Colonic mucosa (tissue), 4 donors: ENCODE data around the gene CBLC. TPM values are rescaled to one million over a fixed set of nuclear protein-coding genes. Genes with fewer than 3 reads are reported as not detected.

Source experiments
- DNase-seq: peaks from one replicate; pipeline ENCODE4 v3.0.0-alpha.2; 2020
- H3K27ac ChIP-seq: fragments of 200-600 bp; one replicate; pipeline ENCODE4 v1.8.0; 2021
- H3K27me3 ChIP-seq: fragments of 200-600 bp; one replicate; pipeline ENCODE4 v1.8.0; 2021
- H3K36me3 ChIP-seq: fragments of 200-600 bp; one replicate; pipeline ENCODE4 v1.8.0; 2021
- H3K4me1 ChIP-seq: fragments of 200-600 bp; one replicate; pipeline ENCODE4 v1.8.0; 2021; ENCODE audit warnings: mild to moderate bottlenecking
- H3K4me3 ChIP-seq: fragments of 200-600 bp; one replicate; pipeline ENCODE4 v1.8.0; 2021
- H3K9ac ChIP-seq, 2 donors: one replicate each; pipeline ENCODE4 v1.7.0; 2013; ENCODE audit warnings: control low read depth in 2 of 2, low read depth in 2 of 2, low read length in 2 of 2
- H3K9me3 ChIP-seq: fragments of 200-600 bp; one replicate; pipeline ENCODE4 v1.8.0; 2021
- intact Hi-C: fragments of 100-400 bp; cut with DNase I; formaldehyde crosslinking; loops from one replicate; pipeline ENCODE4 v1.14.1; 2022
- total RNA-seq, 2 donors: library from RNA; stranded (reverse); fragmentation: NEBNext Ultra II Directional in 1 of 2; extraction: Animal tissue kit (Norgen Biotek cat#: 25700) in 1 of 2; gene quantifications; one replicate each; pipeline ENCODE4 v1.2.1, GENCODE V29; 2021
- TF ChIP-seq, protein P1 (sequence below): fragments of 200-600 bp; IDR thresholded peaks from one replicate; pipeline ENCODE4 v1.8.0; 2022; ENCODE audit warnings: antibody characterized with exemption, mild to moderate bottlenecking
- donor health status: healthy.
- donor health status: DM: no; HTN: no; CAD: no.
- donor health status: DM: no; HTN: no; CAD: no.

CBLC gene
- total RNA-seq, 2 donors from 2014 or later, result 65.6 to 78.0 TPM

DNA sequence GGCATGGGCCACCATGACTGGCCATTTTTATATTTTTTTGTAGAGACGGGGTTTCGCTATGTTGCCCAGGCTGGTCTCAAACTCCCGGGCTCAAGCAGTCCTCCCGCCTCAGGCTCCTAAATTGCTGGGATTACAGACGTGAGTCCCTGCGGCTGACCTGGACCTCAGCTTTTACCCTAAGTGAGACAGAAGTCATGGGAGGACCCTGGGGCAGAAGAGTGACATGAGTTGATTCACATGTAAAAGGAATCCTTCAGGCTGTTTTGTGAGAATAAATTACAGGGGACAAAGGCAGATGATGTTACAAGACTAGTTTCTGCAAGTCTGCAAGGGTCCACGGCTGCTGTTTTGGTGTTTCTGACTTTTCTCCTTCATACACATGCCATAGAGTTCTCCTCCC is 28.6 kb downstream of the CBLC start:
- Histone ChIP-seq H3K9me3 (no peaks in the 10 kb centered on the region), H3K27ac (no peak overlapping the region), H3K27me3 (no peaks in the 10 kb centered on the region), H3K36me3 (no peaks in the 10 kb centered on the region), H3K9ac (no peak overlapping the region), H3K4me3 (no peak overlapping the region), H3K4me1 (peaks cover 10% of the 10 kb centered on the region)
- intact Hi-C loops, result no loop called here
- TF ChIP-seq, protein P1, sequence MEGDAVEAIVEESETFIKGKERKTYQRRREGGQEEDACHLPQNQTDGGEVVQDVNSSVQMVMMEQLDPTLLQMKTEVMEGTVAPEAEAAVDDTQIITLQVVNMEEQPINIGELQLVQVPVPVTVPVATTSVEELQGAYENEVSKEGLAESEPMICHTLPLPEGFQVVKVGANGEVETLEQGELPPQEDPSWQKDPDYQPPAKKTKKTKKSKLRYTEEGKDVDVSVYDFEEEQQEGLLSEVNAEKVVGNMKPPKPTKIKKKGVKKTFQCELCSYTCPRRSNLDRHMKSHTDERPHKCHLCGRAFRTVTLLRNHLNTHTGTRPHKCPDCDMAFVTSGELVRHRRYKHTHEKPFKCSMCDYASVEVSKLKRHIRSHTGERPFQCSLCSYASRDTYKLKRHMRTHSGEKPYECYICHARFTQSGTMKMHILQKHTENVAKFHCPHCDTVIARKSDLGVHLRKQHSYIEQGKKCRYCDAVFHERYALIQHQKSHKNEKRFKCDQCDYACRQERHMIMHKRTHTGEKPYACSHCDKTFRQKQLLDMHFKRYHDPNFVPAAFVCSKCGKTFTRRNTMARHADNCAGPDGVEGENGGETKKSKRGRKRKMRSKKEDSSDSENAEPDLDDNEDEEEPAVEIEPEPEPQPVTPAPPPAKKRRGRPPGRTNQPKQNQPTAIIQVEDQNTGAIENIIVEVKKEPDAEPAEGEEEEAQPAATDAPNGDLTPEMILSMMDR, result no peak
- no peak for DNase-seq

DNA sequence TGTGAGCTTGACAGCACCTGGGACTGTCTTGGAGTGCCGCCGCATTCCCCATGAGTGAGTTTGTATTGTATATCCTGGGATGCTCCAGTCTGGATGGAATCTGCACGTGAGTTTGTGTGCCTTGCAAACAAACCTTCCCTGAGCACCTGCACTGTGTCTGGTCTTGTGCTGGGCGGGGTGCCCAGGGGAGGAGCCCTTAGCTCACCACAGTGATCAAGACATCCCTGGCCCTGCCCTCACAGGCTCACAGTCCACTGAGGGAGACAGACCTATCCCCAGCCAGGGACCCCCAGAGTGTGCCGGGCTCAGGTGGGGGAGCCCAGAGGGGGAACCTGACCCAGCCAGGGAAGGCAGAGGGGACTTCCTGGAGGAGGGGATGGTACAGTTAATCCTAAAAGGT is 29.5 kb downstream of the CBLC start:
- Histone ChIP-seq H3K27ac (no peak overlapping the region), H3K9ac (no peak overlapping the region), H3K9me3 (no peaks in the 10 kb centered on the region), H3K4me3 (no peak overlapping the region), H3K36me3 (no peaks in the 10 kb centered on the region), H3K4me1 (peaks cover 10% of the 10 kb centered on the region), H3K27me3 (no peaks in the 10 kb centered on the region)
- TF ChIP-seq, protein P1, result no peak
- intact Hi-C loops, result no loop called here
- peak; percentile 80 for DNase-seq

DNA sequence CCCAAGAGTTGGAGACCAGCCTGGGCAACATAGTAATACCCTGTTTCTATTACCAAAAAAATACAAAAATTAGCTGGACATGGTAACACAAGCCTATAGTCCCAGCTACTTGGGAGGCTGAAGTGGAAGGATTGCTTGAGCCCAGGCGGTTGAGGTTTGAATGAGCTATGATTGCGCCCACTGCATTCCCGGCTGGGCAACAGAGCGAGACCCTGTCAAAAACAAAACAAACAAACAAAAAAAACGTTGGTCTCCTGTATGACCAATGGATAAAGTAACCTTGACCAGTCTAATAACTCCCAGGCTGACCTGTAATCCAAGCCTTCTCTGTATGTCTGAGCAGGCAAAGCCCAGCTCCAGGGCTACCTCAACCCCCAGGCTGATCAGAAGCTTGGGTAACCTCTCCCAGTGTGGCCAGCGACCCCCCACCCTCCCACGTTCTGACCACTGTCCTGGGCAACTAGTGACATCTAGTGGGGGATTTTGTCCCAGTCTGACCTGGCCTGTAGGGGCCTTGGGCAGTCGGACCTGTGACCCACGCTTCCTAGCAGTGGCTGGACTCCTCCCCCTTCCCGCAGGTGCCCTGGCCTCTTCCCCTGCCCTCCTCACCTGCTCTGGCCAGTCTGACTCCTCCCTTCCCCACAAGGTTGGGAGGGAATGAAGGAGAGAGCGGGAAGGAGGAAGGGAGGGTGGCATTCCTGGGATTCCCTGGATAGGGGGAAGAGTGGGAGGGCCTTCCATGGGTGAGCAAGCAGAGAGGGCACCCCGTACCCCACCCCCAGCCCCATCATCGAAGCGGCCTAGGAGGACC is 30.2 kb downstream of the CBLC start:
- H3K27ac ChIP-seq, result no peak overlapping the region
- DNase-seq, result peak; percentile 46
- TF ChIP-seq, protein P1, result peak; percentile 22
- H3K27me3 ChIP-seq, result no peaks in the 10 kb centered on the region
- H3K4me1 ChIP-seq, result peaks cover 10% of the 10 kb centered on the region
- no peaks in the 10 kb centered on the region for H3K9me3 ChIP-seq
- no peaks in the 10 kb centered on the region for H3K36me3 ChIP-seq
- intact Hi-C loops, result no loop called here
- H3K4me3 ChIP-seq, result no peak overlapping the region
- peak overlapping the region; percentile 43 to 58 for H3K9ac ChIP-seq

DNA sequence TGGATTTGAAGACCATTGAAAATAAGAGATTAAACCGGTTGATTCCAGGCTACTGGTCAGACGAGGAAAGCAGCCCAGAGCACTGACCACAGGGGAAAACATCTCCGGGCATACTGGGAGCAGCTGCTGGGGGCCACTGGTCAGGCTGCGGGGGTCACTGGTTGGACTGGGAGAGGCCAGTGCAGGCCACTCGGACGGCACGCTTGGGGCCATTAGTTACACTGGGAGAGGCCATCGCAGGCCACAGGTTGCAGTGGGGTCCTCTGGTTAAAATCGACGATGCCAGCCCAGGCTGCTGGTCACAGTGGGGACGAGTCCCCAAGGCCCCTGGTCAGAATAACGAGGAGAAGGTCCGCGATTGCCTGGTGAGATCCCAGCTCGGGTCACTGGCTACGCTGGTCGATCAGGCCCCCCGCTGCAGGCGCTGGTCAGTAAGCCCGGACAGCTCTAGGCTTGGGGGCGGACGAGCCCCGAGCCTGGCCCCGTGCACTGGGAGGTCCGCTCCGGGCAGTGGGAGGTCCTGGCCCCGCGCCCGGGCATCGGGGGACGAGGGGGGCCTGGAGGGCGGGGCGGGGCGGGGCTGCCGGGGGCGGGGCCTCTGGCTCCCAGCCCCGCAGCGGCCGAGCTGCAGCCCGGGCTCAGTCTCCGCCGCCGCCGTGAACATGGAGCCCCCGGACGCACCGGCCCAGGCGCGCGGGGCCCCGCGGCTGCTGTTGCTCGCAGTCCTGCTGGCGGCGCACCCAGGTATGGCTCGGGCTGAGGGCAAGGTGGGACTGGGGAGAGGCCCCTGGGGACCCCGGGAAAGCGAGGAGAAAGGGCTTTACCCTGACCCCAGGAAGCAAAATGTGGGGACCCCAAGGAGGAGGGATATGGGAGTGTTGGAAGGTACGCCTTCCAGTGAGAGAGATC is 31.0 kb downstream of the CBLC start, which contains the start of gene BCAM:
Gene BCAM, plus strand, starts transcription at position 641 of the 909 bp plus-strand sequence. Its CDS starts 22 bp downstream, at position 663.
- TF ChIP-seq, protein P1, result no peak
- Histone ChIP-seq H3K4me1 (peaks cover 10% of the 10 kb centered on the region), H3K27ac (no peak within 1 kb of the TSS), H3K27me3 (no peaks in the 10 kb centered on the region), H3K9me3 (no peaks in the 10 kb centered on the region), H3K9ac (peak within 1 kb of the TSS; percentile 63 to 69), H3K36me3 (no peaks in the 10 kb centered on the region), H3K4me3 (peak within 1 kb of the TSS; percentile 40)
- DNase-seq, result peak; percentile 68
- intact Hi-C loops, result no loop called here

DNA sequence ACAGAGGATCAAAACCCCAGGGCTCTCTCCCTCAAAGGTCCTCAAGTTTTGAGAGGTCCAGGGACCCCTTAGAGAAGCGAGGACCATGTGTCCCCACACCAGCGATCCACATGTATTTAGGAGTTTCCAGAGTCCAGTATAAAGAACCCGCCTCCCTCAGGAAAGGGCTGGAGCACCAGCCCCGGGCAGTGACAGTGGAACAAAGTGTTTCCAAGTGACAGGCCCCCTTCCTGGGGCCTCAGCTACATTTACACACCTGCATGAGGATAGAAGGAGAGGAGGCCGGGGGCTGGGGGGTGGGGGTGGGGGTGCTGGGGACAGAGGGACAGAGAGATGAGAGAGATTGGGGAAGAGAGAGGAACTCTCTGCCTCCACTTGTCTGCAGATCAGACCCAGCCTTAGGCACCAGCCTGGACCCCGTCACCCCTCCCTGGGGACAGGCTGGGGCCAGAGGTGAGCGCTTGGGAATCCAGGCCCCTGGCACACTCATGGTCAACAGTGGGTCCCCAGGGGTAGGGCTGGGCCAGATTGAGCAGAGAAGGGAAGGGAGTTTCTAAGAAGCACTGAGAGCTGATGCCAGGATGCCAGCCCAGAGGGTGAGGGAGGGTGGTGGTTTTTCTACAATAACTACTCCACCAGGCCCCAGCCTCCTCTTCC is 32.0 kb downstream of the CBLC start:
- Histone ChIP-seq H3K9me3 (no peaks in the 10 kb centered on the region), H3K9ac (peak overlapping the region; percentile 63 to 69), H3K27me3 (no peaks in the 10 kb centered on the region), H3K4me3 (peak overlapping the region; percentile 40), H3K4me1 (peaks cover 10% of the 10 kb centered on the region), H3K27ac (no peak overlapping the region), H3K36me3 (no peaks in the 10 kb centered on the region)
- intact Hi-C loops, result no loop called here
- TF ChIP-seq, protein P1, result no peak
- no peak for DNase-seq
